HG03354 (cell line): ENCODE measurements around the gene TTLL6.
"Not testable (repeated sequence)": the region's sequence is repeated elsewhere in the genome, so short reads cannot be mapped to it uniquely, and the experiment has no call there.

Experiments used
- ATAC-seq: cut with Tn5 transposase; IDR thresholded peaks from one replicate; pipeline ENCODE4 v1.9.1; 2021; ENCODE audit warnings: mild to moderate bottlenecking; ENCODE audit not compliant: unreplicated experiment, poor library complexity, severe bottlenecking

The TTLL6 gene

GRCh38 chr17:48726916-48727286, 90.1 kb downstream of the TTLL6 start:
- ATAC-seq: no peak

GRCh38 chr17:48726114-48726915, 90.7 kb downstream of the TTLL6 start:
- ATAC-seq: no peak

- ATAC-seq: no peak
These were observed 91.6 kb downstream of the TTLL6 start for GRCh38 chr17:48725288-48726064.

- no peak for ATAC-seq
These were observed 92.1 kb downstream of the TTLL6 start for GRCh38 chr17:48725004-48725287.

GRCh38 chr17:48724251-48725003, 92.6 kb downstream of the TTLL6 start:
- no peak for ATAC-seq

- no peak for ATAC-seq
These were observed 93.4 kb downstream of the TTLL6 start for GRCh38 chr17:48723423-48724250.

GRCh38 chr17:48722915-48723422, 94.1 kb downstream of the TTLL6 start, which contains the start of gene PRAC2:
Gene PRAC2 (plus strand): TSS chr17:48723185. CDS start chr17:48724411, 1,226 bp downstream.
- no peak for ATAC-seq

- ATAC-seq: no peak
These were observed 94.7 kb downstream of the TTLL6 start, which contains the start of gene PRAC1 for GRCh38 chr17:48722201-48722907. Gene PRAC1 (minus strand): TSS chr17:48722518. CDS start chr17:48722392, 126 bp downstream.

- no peak for ATAC-seq
These were observed 96.0 kb downstream of the TTLL6 start for GRCh38 chr17:48721009-48721402.

- ATAC-seq: no peak
These were observed 96.6 kb downstream of the TTLL6 start for GRCh38 chr17:48720266-48721008.

GRCh38 chr17:48719642-48720265, 97.3 kb downstream of the TTLL6 start:
- no peak for ATAC-seq

GRCh38 chr17:48718761-48719641, 98.0 kb downstream of the TTLL6 start:
- no peak for ATAC-seq

- ATAC-seq: no peak
These were observed 98.7 kb downstream of the TTLL6 start for GRCh38 chr17:48718227-48718760.

- no peak for ATAC-seq
These were observed 99.4 kb downstream of the TTLL6 start for GRCh38 chr17:48717367-48718226.

- not testable (repeated sequence) for ATAC-seq
These were observed 100.5 kb downstream of the TTLL6 start for GRCh38 chr17:48716549-48716948.
